ENCODE data around the gene SPSB3.
"Not testable (repeated sequence)": the region's sequence is repeated elsewhere in the genome, so short reads cannot be mapped to it uniquely, and the experiment has no call there.

Gene SPSB3

GRCh38 chr16:1816396-1817275 lies 34.3 kb upstream of the SPSB3 start:
- H3K9me3 ChIP-seq (ENCODE audit: control insufficient read depth in 5 of 5, low read length in 5 of 5) = no peaks in the 10 kb centered on the region
- no peaks in the 10 kb centered on the region for H3K4me1 ChIP-seq (ENCODE audit: control insufficient read depth in 5 of 5, insufficient read depth in 5 of 5, low read length in 5 of 5)
- H3K27ac ChIP-seq (ENCODE audit: low read depth, low read length) = no peak overlapping the region
- no peak overlapping the region for H3K9ac ChIP-seq (ENCODE audit: low read length in 5 of 5)
- H3K27me3 ChIP-seq (ENCODE audit: control insufficient read depth in 5 of 5, insufficient read depth in 4 of 5, low read length in 5 of 5) = no peaks in the 10 kb centered on the region
- H3K36me3 ChIP-seq (ENCODE audit: control insufficient read depth in 5 of 5, insufficient read depth in 5 of 5, low read length in 5 of 5) = peaks cover 0 to 76% (median 67%) of the 10 kb centered on the region in 5 donors
- no peak overlapping the region for H3K4me3 ChIP-seq (ENCODE audit: low read depth in 1 of 5, low read length in 5 of 5)

- H3K27me3 ChIP-seq (ENCODE audit: control insufficient read depth in 5 of 5, insufficient read depth in 4 of 5, low read length in 5 of 5) = no peaks in the 10 kb centered on the region
- H3K27ac ChIP-seq (ENCODE audit: low read depth, low read length) = no peak overlapping the region
- H3K9me3 ChIP-seq (ENCODE audit: control insufficient read depth in 5 of 5, low read length in 5 of 5) = no peaks in the 10 kb centered on the region
- H3K9ac ChIP-seq (ENCODE audit: low read length in 5 of 5) = no peak overlapping the region
- no peak overlapping the region for H3K4me3 ChIP-seq (ENCODE audit: low read depth in 1 of 5, low read length in 5 of 5)
- H3K4me1 ChIP-seq (ENCODE audit: control insufficient read depth in 5 of 5, insufficient read depth in 5 of 5, low read length in 5 of 5) = no peaks in the 10 kb centered on the region
- H3K36me3 ChIP-seq (ENCODE audit: control insufficient read depth in 5 of 5, insufficient read depth in 5 of 5, low read length in 5 of 5) = peaks cover 0 to 71% (median 58%) of the 10 kb centered on the region in 5 donors
Measured at GRCh38 chr16:1815461-1815860, 33.1 kb upstream of the SPSB3 start.

GRCh38 chr16:1812732-1813163 lies 30.4 kb upstream of the SPSB3 start:
- no peaks in the 10 kb centered on the region for H3K27me3 ChIP-seq (ENCODE audit: control insufficient read depth in 5 of 5, insufficient read depth in 4 of 5, low read length in 5 of 5)
- H3K27ac ChIP-seq (ENCODE audit: low read depth, low read length) = no peak overlapping the region
- no peak overlapping the region for H3K4me3 ChIP-seq (ENCODE audit: low read depth in 1 of 5, low read length in 5 of 5)
- no peaks in the 10 kb centered on the region for H3K9me3 ChIP-seq (ENCODE audit: control insufficient read depth in 5 of 5, low read length in 5 of 5)
- H3K36me3 ChIP-seq (ENCODE audit: control insufficient read depth in 5 of 5, insufficient read depth in 5 of 5, low read length in 5 of 5) = peaks cover 0 to 68% (median 57%) of the 10 kb centered on the region in 5 donors
- no peak overlapping the region for H3K9ac ChIP-seq (ENCODE audit: low read length in 5 of 5)
- H3K4me1 ChIP-seq (ENCODE audit: control insufficient read depth in 5 of 5, insufficient read depth in 5 of 5, low read length in 5 of 5) = no peaks in the 10 kb centered on the region

- no peaks in the 10 kb centered on the region for H3K9me3 ChIP-seq (ENCODE audit: control insufficient read depth in 5 of 5, low read length in 5 of 5)
- no peak overlapping the region for H3K27ac ChIP-seq (ENCODE audit: low read depth, low read length)
- H3K36me3 ChIP-seq (ENCODE audit: control insufficient read depth in 5 of 5, insufficient read depth in 5 of 5, low read length in 5 of 5) = peaks cover 0 to 62% (median 46%) of the 10 kb centered on the region in 5 donors
- no peak overlapping the region for H3K9ac ChIP-seq (ENCODE audit: low read length in 5 of 5)
- H3K4me1 ChIP-seq (ENCODE audit: control insufficient read depth in 5 of 5, insufficient read depth in 5 of 5, low read length in 5 of 5) = no peaks in the 10 kb centered on the region
- no peak overlapping the region for H3K4me3 ChIP-seq (ENCODE audit: low read depth in 1 of 5, low read length in 5 of 5)
- H3K27me3 ChIP-seq (ENCODE audit: control insufficient read depth in 5 of 5, insufficient read depth in 4 of 5, low read length in 5 of 5) = no peaks in the 10 kb centered on the region
Measured at GRCh38 chr16:1810536-1810935, 28.2 kb upstream of the SPSB3 start.

- Histone ChIP-seq H3K9ac (ENCODE audit: low read length in 5 of 5) (no peak overlapping the region), H3K36me3 (ENCODE audit: control insufficient read depth in 5 of 5, insufficient read depth in 5 of 5, low read length in 5 of 5) (peaks cover 0 to 59% (median 42%) of the 10 kb centered on the region in 5 donors), H3K4me3 (ENCODE audit: low read depth in 1 of 5, low read length in 5 of 5) (no peak overlapping the region), H3K4me1 (ENCODE audit: control insufficient read depth in 5 of 5, insufficient read depth in 5 of 5, low read length in 5 of 5) (no peaks in the 10 kb centered on the region), H3K27me3 (ENCODE audit: control insufficient read depth in 5 of 5, insufficient read depth in 4 of 5, low read length in 5 of 5) (no peaks in the 10 kb centered on the region), H3K9me3 (ENCODE audit: control insufficient read depth in 5 of 5, low read length in 5 of 5) (no peaks in the 10 kb centered on the region), H3K27ac (ENCODE audit: low read depth, low read length) (no peak overlapping the region)
Measured at GRCh38 chr16:1810106-1810505, 27.7 kb upstream of the SPSB3 start.

- Histone ChIP-seq H3K9me3 (ENCODE audit: control insufficient read depth in 5 of 5, low read length in 5 of 5) (no peaks in the 10 kb centered on the region), H3K4me1 (ENCODE audit: control insufficient read depth in 5 of 5, insufficient read depth in 5 of 5, low read length in 5 of 5) (no peaks in the 10 kb centered on the region), H3K27ac (ENCODE audit: low read depth, low read length) (no peak overlapping the region), H3K36me3 (ENCODE audit: control insufficient read depth in 5 of 5, insufficient read depth in 5 of 5, low read length in 5 of 5) (peaks cover 0 to 58% (median 41%) of the 10 kb centered on the region in 5 donors), H3K27me3 (ENCODE audit: control insufficient read depth in 5 of 5, insufficient read depth in 4 of 5, low read length in 5 of 5) (no peaks in the 10 kb centered on the region), H3K4me3 (ENCODE audit: low read depth in 1 of 5, low read length in 5 of 5) (no peak overlapping the region), H3K9ac (ENCODE audit: low read length in 5 of 5) (no peak overlapping the region)
Measured at GRCh38 chr16:1809281-1809801, 27.0 kb upstream of the SPSB3 start.

GRCh38 chr16:1808691-1809090 lies 26.3 kb upstream of the SPSB3 start:
- Histone ChIP-seq H3K4me1 (ENCODE audit: control insufficient read depth in 5 of 5, insufficient read depth in 5 of 5, low read length in 5 of 5) (no peaks in the 10 kb centered on the region), H3K27ac (ENCODE audit: low read depth, low read length) (no peak overlapping the region), H3K9ac (ENCODE audit: low read length in 5 of 5) (no peak overlapping the region), H3K36me3 (ENCODE audit: control insufficient read depth in 5 of 5, insufficient read depth in 5 of 5, low read length in 5 of 5) (peaks cover 0 to 58% (median 36%) of the 10 kb centered on the region in 5 donors), H3K4me3 (ENCODE audit: low read depth in 1 of 5, low read length in 5 of 5) (no peak overlapping the region), H3K9me3 (ENCODE audit: control insufficient read depth in 5 of 5, low read length in 5 of 5) (no peaks in the 10 kb centered on the region), H3K27me3 (ENCODE audit: control insufficient read depth in 5 of 5, insufficient read depth in 4 of 5, low read length in 5 of 5) (no peaks in the 10 kb centered on the region)

- no peak overlapping the region for H3K4me3 ChIP-seq (ENCODE audit: low read depth in 1 of 5, low read length in 5 of 5)
- H3K4me1 ChIP-seq (ENCODE audit: control insufficient read depth in 5 of 5, insufficient read depth in 5 of 5, low read length in 5 of 5) = no peaks in the 10 kb centered on the region
- H3K27me3 ChIP-seq (ENCODE audit: control insufficient read depth in 5 of 5, insufficient read depth in 4 of 5, low read length in 5 of 5) = no peaks in the 10 kb centered on the region
- H3K9ac ChIP-seq (ENCODE audit: low read length in 5 of 5) = no peak overlapping the region
- H3K9me3 ChIP-seq (ENCODE audit: control insufficient read depth in 5 of 5, low read length in 5 of 5) = no peaks in the 10 kb centered on the region
- peaks cover 0 to 51% (median 36%) of the 10 kb centered on the region in 5 donors for H3K36me3 ChIP-seq (ENCODE audit: control insufficient read depth in 5 of 5, insufficient read depth in 5 of 5, low read length in 5 of 5)
- no peak overlapping the region for H3K27ac ChIP-seq (ENCODE audit: low read depth, low read length)
Measured at GRCh38 chr16:1807626-1808025, 25.3 kb upstream of the SPSB3 start.

GRCh38 chr16:1800701-1801100 lies 18.3 kb upstream of the SPSB3 start:
- no peak overlapping the region for H3K4me3 ChIP-seq (ENCODE audit: low read depth in 1 of 5, low read length in 5 of 5)
- peaks cover 0 to 9% (median 2%) of the 10 kb centered on the region in 5 donors for H3K36me3 ChIP-seq (ENCODE audit: control insufficient read depth in 5 of 5, insufficient read depth in 5 of 5, low read length in 5 of 5)
- no peaks in the 10 kb centered on the region for H3K27me3 ChIP-seq (ENCODE audit: control insufficient read depth in 5 of 5, insufficient read depth in 4 of 5, low read length in 5 of 5)
- no peaks in the 10 kb centered on the region for H3K4me1 ChIP-seq (ENCODE audit: control insufficient read depth in 5 of 5, insufficient read depth in 5 of 5, low read length in 5 of 5)
- H3K9ac ChIP-seq (ENCODE audit: low read length in 5 of 5) = no peak overlapping the region
- H3K9me3 ChIP-seq (ENCODE audit: control insufficient read depth in 5 of 5, low read length in 5 of 5) = peaks cover 0 to 5% (median 4%) of the 10 kb centered on the region in 5 donors
- H3K27ac ChIP-seq (ENCODE audit: low read depth, low read length) = no peak overlapping the region

GRCh38 chr16:1799263-1799662 lies 16.9 kb upstream of the SPSB3 start:
- H3K9ac ChIP-seq (ENCODE audit: low read length in 5 of 5); H3K36me3 ChIP-seq (ENCODE audit: control insufficient read depth in 5 of 5, insufficient read depth in 5 of 5, low read length in 5 of 5); H3K27ac ChIP-seq (ENCODE audit: low read depth, low read length); H3K4me1 ChIP-seq (ENCODE audit: control insufficient read depth in 5 of 5, insufficient read depth in 5 of 5, low read length in 5 of 5); H3K4me3 ChIP-seq (ENCODE audit: low read depth in 1 of 5, low read length in 5 of 5); H3K9me3 ChIP-seq (ENCODE audit: control insufficient read depth in 5 of 5, low read length in 5 of 5); H3K27me3 ChIP-seq (ENCODE audit: control insufficient read depth in 5 of 5, insufficient read depth in 4 of 5, low read length in 5 of 5): not testable (repeated sequence)
